HepG2 (cell line): ENCODE results near the gene SEPHS1. TPM values are rescaled to one million over a fixed set of nuclear protein-coding genes. Genes with fewer than 3 reads are reported as not detected.

Source experiments
- ARHGAP35 ChIP-seq: sonication (generic); formaldehyde crosslinking; IDR thresholded peaks from 2 replicates; pipeline ENCODE4 v1.9.0; 2022; ENCODE audit warnings: mild to moderate bottlenecking, inconsistent platforms, moderate library complexity, missing genetic modification reagents, borderline replicate concordance
- FOXP4 ChIP-seq: sonication (generic); formaldehyde crosslinking; IDR thresholded peaks from 2 replicates; pipeline ENCODE4 v1.4.0; 2020; ENCODE audit warnings: missing genetic modification reagents
- HNRNPLL ChIP-seq: fragments of 200-400 bp; formaldehyde crosslinking; IDR thresholded peaks from 2 replicates; pipeline ENCODE4 v1.6.1; 2017; ENCODE audit warnings: mild to moderate bottlenecking, low read depth, low read length; ENCODE audit not compliant: poor library complexity, severe bottlenecking
- MED1 ChIP-seq: sonication (generic); formaldehyde crosslinking; IDR thresholded peaks from 2 replicates; pipeline ENCODE4 v1.4.0; 2020; ENCODE audit warnings: missing genetic modification reagents
- NCOA2 ChIP-seq: sonication (generic); formaldehyde crosslinking; IDR thresholded peaks from 2 replicates; pipeline ENCODE4 v1.8.0; 2022; ENCODE audit warnings: inconsistent platforms
- NFATC3 ChIP-seq: sonication (generic); formaldehyde crosslinking; IDR thresholded peaks from 2 replicates; pipeline ENCODE4 v1.5.1; 2020; ENCODE audit warnings: mild to moderate bottlenecking, missing genetic modification reagents
- RARA ChIP-seq: IDR thresholded peaks from 2 replicates; pipeline ENCODE4 v1.6.1; 2016; ENCODE audit warnings: missing genetic modification reagents, missing compliant biosample characterization
- SP2 ChIP-seq: sonication (generic); formaldehyde crosslinking; IDR thresholded peaks from 2 replicates; pipeline ENCODE4 v1.5.1; 2020; ENCODE audit warnings: mild to moderate bottlenecking, missing genetic modification reagents
- TOE1 ChIP-seq: sonication (generic); formaldehyde crosslinking; IDR thresholded peaks from 2 replicates; pipeline ENCODE4 v1.4.0; 2020; ENCODE audit warnings: mild to moderate bottlenecking, missing genetic modification reagents
- ZFAT ChIP-seq: sonication (generic); formaldehyde crosslinking; conservative IDR thresholded peaks from 2 replicates; pipeline ENCODE4 v1.8.1; 2023; ENCODE audit warnings: missing genetic modification reagents, inconsistent platforms
- ZNF33A ChIP-seq: sonication (generic); formaldehyde crosslinking; IDR thresholded peaks from 2 replicates; pipeline ENCODE4 v1.5.1; 2020; ENCODE audit warnings: missing genetic modification reagents, mild to moderate bottlenecking, moderate library complexity, borderline replicate concordance
- ZNF44 ChIP-seq: sonication (generic); formaldehyde crosslinking; IDR thresholded peaks from 2 replicates; pipeline ENCODE4 v1.5.1; 2020; ENCODE audit warnings: mild to moderate bottlenecking, missing genetic modification reagents
- ZNF552 ChIP-seq: sonication (generic); formaldehyde crosslinking; IDR thresholded peaks from 2 replicates; pipeline ENCODE4 v1.9.0; 2022; ENCODE audit warnings: missing genetic modification reagents, mild to moderate bottlenecking, borderline replicate concordance
- ZNF562 ChIP-seq: sonication (generic); formaldehyde crosslinking; IDR thresholded peaks from 2 replicates; pipeline ENCODE4 v1.8.0; 2022; ENCODE audit warnings: missing genetic modification reagents, borderline replicate concordance
- ZNF615 ChIP-seq: sonication (generic); formaldehyde crosslinking; IDR thresholded peaks from 2 replicates; pipeline ENCODE4 v1.5.0; 2020; ENCODE audit warnings: mild to moderate bottlenecking, missing genetic modification reagents, borderline replicate concordance
- ZNF703 ChIP-seq: sonication (generic); formaldehyde crosslinking; IDR thresholded peaks from 2 replicates; pipeline ENCODE4 v1.5.1; 2020; ENCODE audit warnings: missing genetic modification reagents, mild to moderate bottlenecking, moderate library complexity, borderline replicate concordance
- ZNF784 ChIP-seq: sonication (generic); formaldehyde crosslinking; IDR thresholded peaks from 2 replicates; pipeline ENCODE4 v1.5.1; 2020; ENCODE audit warnings: missing genetic modification reagents, mild to moderate bottlenecking, borderline replicate concordance
- ZNF792 ChIP-seq: IDR thresholded peaks from 2 replicates; pipeline ENCODE4 v1.6.1; 2016
- polyA plus RNA-seq, 8 experiments: library from polyadenylated mRNA; depleted of rRNA in 3 of 8; stranded (reverse) in 7 of 8; unstranded in 1 of 8; fragments of >200 nt; fragmentation: Illumina TruSeq in 4 of 8; extraction: Trizol in 4 of 8; gene quantifications; 2 replicates each; pipeline versions ENCODE4 v1.2.1 to v1.2.3, GENCODE V29; 2011 to 2016; ENCODE audit warnings: low read depth in 4 of 8, missing spikeins in 1 of 8, mixed read lengths in 1 of 8; ENCODE audit not compliant: insufficient read depth in 1 of 8
- total RNA-seq, 5 experiments: library from RNA; depleted of rRNA; stranded (reverse); fragments of >200 nt; fragmentation: Illumina TruSeq; extraction: Trizol; gene quantifications; 2 replicates each; pipeline ENCODE4 v1.2.3, GENCODE V29; 2016; ENCODE audit warnings: low read depth in 1 of 5
- TF ChIP-seq, protein P1 (sequence below): sonication (generic); formaldehyde crosslinking; IDR thresholded peaks from 2 replicates; pipeline ENCODE4 v1.4.0; 2020; ENCODE audit warnings: missing genetic modification reagents
- TF ChIP-seq, protein P2 (sequence below): sonication (generic); formaldehyde crosslinking; IDR thresholded peaks from 2 replicates; pipeline ENCODE4 v1.8.0; 2022; ENCODE audit warnings: low read depth, missing genetic modification reagents
- TF ChIP-seq, protein P3 (sequence below): sonication (generic); formaldehyde crosslinking; IDR thresholded peaks from 2 replicates; pipeline ENCODE4 v1.4.0; 2020; ENCODE audit warnings: missing genetic modification reagents, mild to moderate bottlenecking, borderline replicate concordance

SEPHS1 gene
- total and polyA plus RNA-seq, 2 of the 13 experiments (the other 11 are each of a cell fraction or from before 2014, with no cell fraction given), result 57.8 to 61.5 TPM

DNA sequence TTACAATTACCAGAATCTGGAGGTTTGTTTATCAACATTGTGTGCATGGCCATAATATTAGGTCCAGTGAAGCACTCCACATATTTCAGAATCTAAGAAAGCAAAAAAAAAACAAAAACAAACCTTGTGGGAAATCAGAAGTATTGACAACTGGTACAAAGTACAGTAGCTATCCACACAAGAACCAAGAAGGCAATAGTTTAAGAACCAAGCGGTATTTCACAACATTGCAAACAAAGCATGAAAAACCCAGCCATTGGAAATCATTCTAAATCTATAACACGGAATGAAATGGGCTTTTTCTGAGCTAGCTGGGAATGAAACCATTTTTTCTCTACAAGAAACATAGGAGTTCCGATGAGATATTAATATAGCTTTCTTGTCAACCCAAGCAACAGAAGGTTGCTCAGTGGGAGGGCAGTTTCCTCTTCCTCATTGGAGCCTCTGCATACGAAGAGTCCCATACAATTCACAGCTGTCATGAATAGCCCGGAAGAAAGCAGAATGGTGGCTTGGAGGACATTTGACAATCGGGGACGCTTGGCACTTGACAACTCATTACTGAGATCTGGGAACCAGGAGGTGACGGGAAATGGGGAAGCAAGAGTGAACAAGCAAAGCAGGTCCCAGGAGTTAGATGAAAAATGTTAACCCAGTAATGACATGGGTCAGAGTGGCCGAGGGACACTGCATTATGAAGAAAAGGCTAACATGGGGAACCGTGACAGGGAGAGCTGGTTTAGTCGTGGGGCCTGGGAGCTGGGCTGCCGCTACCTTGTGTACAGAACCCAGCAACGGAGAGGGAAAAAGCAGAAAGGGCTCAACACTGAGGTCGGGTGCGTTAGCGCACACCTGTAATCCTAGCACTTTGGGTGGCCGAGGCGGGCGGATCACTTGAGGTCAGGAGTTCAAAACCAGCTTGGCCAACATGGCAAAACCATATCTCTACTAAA is 56.0 kb downstream of the SEPHS1 start (continued):
- TF ChIP-seq HNRNPLL (no peak), ZNF552 (CRISPR knock-in tag) (no peak), FOXP4 (CRISPR knock-in tag) (peak; percentile 59; the same call in 1 of the 2 replicates), MED1 (CRISPR knock-in tag) (peak; percentile 68), ZNF703 (CRISPR knock-in tag) (no peak), SP2 (CRISPR knock-in tag) (no peak), ZNF562 (no peak), ARHGAP35 (no peak), ZNF615 (CRISPR knock-in tag) (no peak), ZNF792 (CRISPR knock-in tag) (no peak; the same call in 1 of the 2 replicates), TOE1 (CRISPR knock-in tag) (no peak), RARA (CRISPR knock-in tag) (peak; percentile 59; the same call in 1 of the 2 replicates), ZNF33A (CRISPR knock-in tag) (no peak), NFATC3 (CRISPR knock-in tag) (no peak), ZNF44 (CRISPR knock-in tag) (no peak), ZNF784 (CRISPR knock-in tag) (no peak), NCOA2 (CRISPR knock-in tag) (peak; percentile 69), ZFAT (no peak)
- TF ChIP-seq, protein P1, sequence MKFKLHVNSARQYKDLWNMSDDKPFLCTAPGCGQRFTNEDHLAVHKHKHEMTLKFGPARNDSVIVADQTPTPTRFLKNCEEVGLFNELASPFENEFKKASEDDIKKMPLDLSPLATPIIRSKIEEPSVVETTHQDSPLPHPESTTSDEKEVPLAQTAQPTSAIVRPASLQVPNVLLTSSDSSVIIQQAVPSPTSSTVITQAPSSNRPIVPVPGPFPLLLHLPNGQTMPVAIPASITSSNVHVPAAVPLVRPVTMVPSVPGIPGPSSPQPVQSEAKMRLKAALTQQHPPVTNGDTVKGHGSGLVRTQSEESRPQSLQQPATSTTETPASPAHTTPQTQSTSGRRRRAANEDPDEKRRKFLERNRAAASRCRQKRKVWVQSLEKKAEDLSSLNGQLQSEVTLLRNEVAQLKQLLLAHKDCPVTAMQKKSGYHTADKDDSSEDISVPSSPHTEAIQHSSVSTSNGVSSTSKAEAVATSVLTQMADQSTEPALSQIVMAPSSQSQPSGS (CRISPR knock-in tag), result peak; percentile 40; the same call in 1 of the 2 replicates
- TF ChIP-seq, protein P2, sequence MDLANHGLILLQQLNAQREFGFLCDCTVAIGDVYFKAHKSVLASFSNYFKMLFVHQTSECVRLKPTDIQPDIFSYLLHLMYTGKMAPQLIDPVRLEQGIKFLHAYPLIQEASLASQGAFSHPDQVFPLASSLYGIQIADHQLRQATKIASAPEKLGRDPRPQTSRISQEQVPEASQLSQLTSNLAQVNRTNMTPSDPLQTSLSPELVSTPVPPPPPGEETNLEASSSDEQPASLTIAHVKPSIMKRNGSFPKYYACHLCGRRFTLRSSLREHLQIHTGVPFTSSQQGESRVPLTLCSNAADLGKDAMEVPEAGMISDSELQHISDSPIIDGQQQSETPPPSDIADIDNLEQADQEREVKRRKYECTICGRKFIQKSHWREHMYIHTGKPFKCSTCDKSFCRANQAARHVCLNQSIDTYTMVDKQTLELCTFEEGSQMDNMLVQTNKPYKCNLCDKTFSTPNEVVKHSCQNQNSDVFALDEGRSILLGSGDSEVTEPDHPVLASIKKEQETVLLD (CRISPR knock-in tag), result no peak
- TF ChIP-seq, protein P3, sequence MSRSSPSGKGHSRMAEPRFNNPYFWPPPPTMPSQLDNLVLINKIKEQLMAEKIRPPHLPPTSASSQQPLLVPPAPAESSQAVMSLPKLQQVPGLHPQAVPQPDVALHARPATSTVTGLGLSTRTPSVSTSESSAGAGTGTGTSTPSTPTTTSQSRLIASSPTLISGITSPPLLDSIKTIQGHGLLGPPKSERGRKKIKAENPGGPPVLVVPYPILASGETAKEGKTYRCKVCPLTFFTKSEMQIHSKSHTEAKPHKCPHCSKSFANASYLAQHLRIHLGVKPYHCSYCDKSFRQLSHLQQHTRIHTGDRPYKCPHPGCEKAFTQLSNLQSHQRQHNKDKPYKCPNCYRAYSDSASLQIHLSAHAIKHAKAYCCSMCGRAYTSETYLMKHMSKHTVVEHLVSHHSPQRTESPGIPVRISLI (CRISPR knock-in tag), result peak; percentile 77; the same call in 1 of the 2 replicates
